K562 (cell line): Measurements from ENCODE around the gene ZNRF1. TPM values are rescaled to one million over a fixed set of nuclear protein-coding genes. Genes with fewer than 3 reads are reported as not detected.
A peak's percentile ranks its signal among the peaks of the same experiment; 100 is the strongest.

ENCODE experiments used
- ARID4B ChIP-seq: sonication (generic); formaldehyde crosslinking; IDR thresholded peaks from 2 replicates; pipeline ENCODE4 v1.8.0; 2022; ENCODE audit warnings: mild to moderate bottlenecking, missing genetic modification reagents
- CTBP1 ChIP-seq: fragments of 450-650 bp; IDR thresholded peaks from 2 replicates; pipeline ENCODE4 v1.6.1; 2016; ENCODE audit warnings: borderline replicate concordance
- DMBX1 ChIP-seq: fragments of 250-450 bp; sonication (Bioruptor Pico); IDR thresholded peaks from 2 replicates; pipeline ENCODE4 v1.8.0; 2022; ENCODE audit warnings: inconsistent platforms, mild to moderate bottlenecking, moderate library complexity, borderline replicate concordance
- E2F8 ChIP-seq: fragments of 450-650 bp; IDR thresholded peaks from 2 replicates; pipeline ENCODE4 v1.7.1; 2018; ENCODE audit warnings: mild to moderate bottlenecking, low read depth; ENCODE audit not compliant: partially characterized antibody
- HDAC1 ChIP-seq, 2 experiments: fragments of 450-650 bp; IDR thresholded peaks; 2 replicates each; pipeline ENCODE4 v1.6.1; 2016 to 2017; ENCODE audit warnings: inconsistent platforms in 1 of 2, mild to moderate bottlenecking in 1 of 2, moderate library complexity in 1 of 2
- HDAC2 ChIP-seq: fragments of 450-650 bp; IDR thresholded peaks from 2 replicates; pipeline ENCODE4 v1.6.1; 2016; ENCODE audit warnings: mild to moderate bottlenecking
- L3MBTL2 ChIP-seq: fragments of 450-650 bp; IDR thresholded peaks from 2 replicates; pipeline ENCODE4 v1.6.1; 2016; ENCODE audit warnings: mild to moderate bottlenecking, moderate library complexity
- MYNN ChIP-seq, 2 experiments: sonication (generic); formaldehyde crosslinking in 1 of 2; IDR thresholded peaks; 2 replicates each; pipeline versions ENCODE4 v1.5.0 to v1.6.1; 2016 to 2020; ENCODE audit warnings: antibody characterized with exemption in 1 of 2, missing genetic modification reagents in 1 of 2
- NEUROD1 ChIP-seq: fragments of 150-350 bp; IDR thresholded peaks from 2 replicates; pipeline ENCODE4 v1.6.1; 2014; ENCODE audit warnings: borderline replicate concordance, low read length, low read depth; ENCODE audit not compliant: partially characterized antibody
- RBFOX2 ChIP-seq: fragments of 200-400 bp; formaldehyde crosslinking; IDR thresholded peaks from 2 replicates; pipeline ENCODE4 v1.6.1; 2017; ENCODE audit warnings: low read depth, mild to moderate bottlenecking, low read length, moderate library complexity
- RBM22 ChIP-seq: fragments of 200-400 bp; formaldehyde crosslinking; IDR thresholded peaks from 2 replicates; pipeline ENCODE4 v1.6.1; 2018; ENCODE audit warnings: low read length, low read depth; ENCODE audit not compliant: poor library complexity, severe bottlenecking
- RUNX1 ChIP-seq: sonication (generic); IDR thresholded peaks from 2 replicates; pipeline ENCODE4 v1.6.1; 2016; ENCODE audit warnings: antibody characterized with exemption, low read depth
- YY1 ChIP-seq, 3 experiments: IDR thresholded peaks; 2 replicates each; pipeline ENCODE4 v1.6.1; 2011; ENCODE audit warnings: low read length in 2 of 3, mild to moderate bottlenecking in 2 of 3, moderate library complexity in 2 of 3, borderline replicate concordance in 1 of 3, control low read depth in 1 of 3, low read depth in 1 of 3; ENCODE audit not compliant: insufficient read depth in 3 of 3, insufficient replicate concordance in 2 of 3, control insufficient read depth in 1 of 3, insufficient read length in 1 of 3; ENCODE audit errors: extremely low read depth in 1 of 3
- ZBTB7A ChIP-seq: IDR thresholded peaks from 2 replicates; pipeline ENCODE4 v1.6.1; 2011; ENCODE audit warnings: low read depth, mild to moderate bottlenecking, low read length, moderate library complexity, borderline replicate concordance; ENCODE audit not compliant: control insufficient read depth
- ZEB2 ChIP-seq: fragments of 450-650 bp; IDR thresholded peaks from 2 replicates; pipeline ENCODE4 v1.6.1; 2016
- ZFX ChIP-seq: sonication (generic); formaldehyde crosslinking; IDR thresholded peaks from 2 replicates; pipeline ENCODE4 v1.8.0; 2022; ENCODE audit warnings: mild to moderate bottlenecking, missing genetic modification reagents, moderate library complexity
- polyA plus RNA-seq, 8 experiments: library from polyadenylated mRNA; depleted of rRNA in 4 of 8; stranded (reverse) in 5 of 8; unstranded in 3 of 8; fragments of >200 nt; fragmentation: Nextera tagmentation in 2 of 8; fragmentation: Illumina TruSeq in 1 of 8; extraction: Ambion mirVana in 2 of 8; extraction: Trizol in 1 of 8; gene quantifications; 2 replicates each; pipeline versions ENCODE4 v1.2.1 to v1.2.3, GENCODE V29; 2011 to 2014; ENCODE audit warnings: inconsistent platforms in 1 of 8, missing spikeins in 1 of 8
- total RNA-seq, 7 experiments: library from RNA; depleted of rRNA in 6 of 7; stranded (reverse); fragments of >200 nt in 6 of 7; fragmentation: Illumina TruSeq in 2 of 7; extraction: Trizol in 2 of 7; gene quantifications; 2 replicates each; pipeline versions ENCODE4 v1.2.1 to v1.2.3, GENCODE V29; 2011 to 2021; ENCODE audit warnings: low replicate concordance in 1 of 7

Gene ZNRF1
- total and polyA plus RNA-seq, 9 of the 15 experiments (the other 6 are each of a cell fraction or from before 2014, with no cell fraction given) = 9.5 to 37.7 (median 20.0) TPM

GRCh38 chr16:74999609-75000480 lies 1.0 kb downstream of the ZNRF1 start (continued):
- TF ChIP-seq E2F8 (no peak), RBM22 (peak; percentile 78), HDAC1 (IDR thresholded peaks at IDR 0.05) (peak in 1 of 2 experiments; percentile 38; a peak in 2 of 4 replicates), RUNX1 (no peak), RBFOX2 (peak; percentile 67), NEUROD1 (peak; percentile 12), ZEB2 (peak; percentile 89), DMBX1 (CRISPR knock-in tag) (no peak), ARID4B (CRISPR knock-in tag) (0 out of 2 replicates have a peak, but pooled peaks have one; percentile 61), CTBP1 (peak; percentile 98), ZBTB7A (peak; percentile 89), L3MBTL2 (0 out of 2 replicates have a peak, but pooled peaks have one; percentile 3), YY1 (IDR thresholded peaks at IDR 0.05; ENCODE audit: borderline replicate concordance in 1 of 3, control insufficient read depth in 1 of 3, extremely low read depth in 1 of 3, insufficient read depth in 3 of 3, insufficient read length in 1 of 3, insufficient replicate concordance in 2 of 3, low read depth in 1 of 3, low read length in 2 of 3) (peak in 2 of 3 experiments; percentile 7 to 9), ZFX (CRISPR knock-in tag) (peak; percentile 13; the same call in 1 of the 2 replicates), HDAC2 (peak; percentile 42; the same call in 1 of the 2 replicates), MYNN (IDR thresholded peaks at IDR 0.05) (peak; percentile 80; the same call in 1 of the 2 replicates), MYNN (CRISPR knock-in tag; IDR thresholded peaks at IDR 0.05) (no peak)
